Measurements from ENCODE around the gene POLN.

GRCh38 chr4:2105559-2105958, 136.4 kb downstream of the POLN start:
- no peak for TF ChIP-seq CTCF (IDR thresholded peaks at IDR 0.05)
- TF ChIP-seq POLR2A (IDR thresholded peaks at IDR 0.05): no peak
- no peak for TF ChIP-seq POLR2AphosphoS5 (IDR thresholded peaks at IDR 0.05)
